A673 (cell line): ENCODE measurements around the gene SLC25A41.

Experiments used
- CTCF ChIP-seq: fragments of 300-800, 200-600 bp; sonication (generic); conservative IDR thresholded peaks from 2 replicates; pipeline ENCODE4 v1.5.1; 2017; ENCODE audit warnings: low read depth, mild to moderate bottlenecking, antibody characterized with exemption, low read length, moderate library complexity, mixed read lengths
- EZH2 ChIP-seq: fragments of 200-600 bp; sonication (generic); IDR thresholded peaks from 2 replicates; pipeline ENCODE4 v1.6.1; 2017; ENCODE audit warnings: borderline replicate concordance, low read depth, mild to moderate bottlenecking, mixed read lengths, antibody characterized with exemption, low read length; ENCODE audit not compliant: poor library complexity, severe bottlenecking

DNA sequence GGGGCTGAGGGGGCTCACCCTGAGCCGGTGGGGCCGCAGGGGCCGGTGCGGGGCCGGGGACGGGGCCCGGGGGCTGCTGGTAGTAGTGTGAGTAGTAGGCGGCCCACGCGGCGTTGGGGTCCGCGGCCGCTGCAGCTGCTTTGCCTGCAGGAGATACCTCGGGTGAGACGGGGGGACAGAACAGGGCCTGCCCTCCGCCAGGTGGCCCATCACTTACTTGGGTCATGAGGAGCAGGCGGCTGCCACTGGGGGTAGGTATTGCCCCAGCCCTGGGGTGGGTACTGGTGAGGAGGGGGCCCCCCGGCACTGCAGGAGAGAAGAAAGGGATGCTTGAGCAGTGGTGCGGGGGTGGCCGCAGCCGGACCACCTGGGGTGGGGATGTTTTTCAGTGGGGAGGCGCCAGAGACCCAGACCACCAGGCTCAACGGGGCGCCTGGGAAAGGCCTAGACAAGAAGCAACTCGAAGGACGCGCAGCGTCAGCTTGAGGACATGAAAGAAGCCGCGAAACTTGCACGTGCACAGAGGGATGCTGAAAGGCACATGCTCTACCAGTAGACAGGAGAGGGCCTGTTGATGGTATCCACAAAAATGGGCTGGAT lies 17.9 kb downstream of the SLC25A41 start:
- TF ChIP-seq CTCF (no peak), EZH2 (no peak)
